Ramos (cell line): Measurements from ENCODE around the gene CCDC24.

Experiments used
- in situ Hi-C: fragments of 300-500 bp; cut with MboI; formaldehyde crosslinking; loops from one replicate; pipeline ENCODE4 v1.14.3; 2022; ENCODE audit warnings: low sequenced_read_pairs; ENCODE audit not compliant: unreplicated experiment

The CCDC24 gene

DNA sequence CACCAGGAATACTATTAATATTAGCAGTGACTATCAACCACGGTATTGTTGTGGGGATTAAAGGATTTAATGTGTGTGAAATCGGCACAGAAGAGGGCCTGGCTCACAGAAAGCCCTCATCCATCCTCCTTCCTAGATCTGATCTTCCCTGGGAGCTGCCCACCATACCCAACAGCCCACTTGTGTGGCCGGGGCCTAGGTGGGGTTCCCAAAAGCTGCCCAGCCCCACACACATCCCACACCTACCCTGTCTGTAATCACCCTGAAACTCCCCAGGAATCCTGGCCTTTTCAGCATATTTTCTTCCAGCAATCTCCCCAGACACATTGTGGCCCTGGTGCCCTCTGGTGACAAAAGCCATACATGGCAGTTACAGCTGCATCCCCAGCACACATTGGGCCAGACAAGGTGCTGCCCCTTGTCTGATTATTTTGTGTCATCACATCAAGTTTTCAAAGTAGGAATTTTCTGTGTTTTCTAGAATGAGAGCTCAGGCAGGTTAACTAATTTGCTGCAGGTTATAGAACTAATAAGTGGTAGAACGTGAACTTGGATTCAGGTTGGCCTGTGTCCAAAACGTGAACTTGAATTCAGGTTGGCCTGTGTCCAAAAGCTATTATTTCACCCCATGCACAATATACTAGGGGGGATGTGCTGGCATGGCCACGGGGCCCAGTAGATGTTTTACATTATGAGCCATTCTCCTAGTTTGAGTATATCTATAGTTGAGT is 45.2 kb downstream of the CCDC24 start:
- in situ Hi-C loops = no loop called here

DNA sequence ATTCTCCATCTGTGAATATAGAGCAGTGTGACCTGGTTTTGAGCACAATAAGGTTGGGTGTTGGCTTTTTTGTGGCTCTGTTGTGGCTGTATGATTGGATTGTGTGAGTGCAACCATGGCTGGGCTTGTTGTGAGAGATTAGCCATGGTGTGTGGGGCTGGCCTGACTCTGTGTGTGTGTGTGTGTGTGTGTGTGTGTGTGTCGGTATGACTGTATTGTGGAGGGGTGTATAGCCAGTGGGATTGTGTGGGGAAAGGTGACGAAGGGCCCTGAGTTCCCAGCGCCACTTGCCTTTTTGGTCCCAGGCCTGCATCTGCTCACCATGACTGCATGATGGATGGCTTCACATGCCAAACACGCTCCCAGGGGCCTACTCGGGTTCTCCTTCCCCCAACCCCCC is 45.8 kb downstream of the CCDC24 start:
- in situ Hi-C loops = no loop called here

DNA sequence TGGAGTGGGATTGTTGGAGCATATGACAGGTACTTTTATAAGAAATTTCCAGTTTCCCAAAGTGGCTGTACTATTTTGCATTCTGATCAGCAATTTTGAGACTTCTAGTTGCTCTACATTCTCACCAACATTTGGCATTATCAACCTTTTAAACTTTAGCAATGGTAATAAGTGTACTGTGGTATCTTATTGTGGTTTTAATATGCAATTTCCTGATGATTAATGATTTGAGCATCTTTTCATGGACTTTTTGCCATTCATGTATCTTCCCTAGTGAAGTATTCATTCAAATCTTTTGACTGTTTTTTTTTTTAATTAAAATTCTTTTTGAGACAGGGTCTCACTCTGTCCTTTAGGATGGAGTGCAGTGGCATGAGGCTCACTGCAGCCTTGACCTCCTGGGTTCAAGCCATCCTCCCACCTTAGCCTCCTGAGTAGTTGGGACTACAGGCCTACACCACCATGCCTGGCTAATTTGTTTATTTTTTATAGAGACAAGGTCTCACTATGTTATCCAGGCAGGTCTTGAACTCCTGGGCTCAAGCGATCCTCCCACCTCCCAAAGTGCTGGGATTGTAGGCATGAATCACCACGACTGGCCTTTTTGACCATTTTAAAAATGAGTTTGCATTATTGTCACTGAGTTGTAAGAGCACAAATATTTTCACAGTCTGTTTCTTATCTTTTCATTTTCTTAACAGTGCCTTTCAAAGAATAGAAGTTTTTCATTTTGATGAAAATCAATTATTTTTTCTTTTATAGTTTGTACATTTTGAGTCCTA is 47.7 kb downstream of the CCDC24 start:
- in situ Hi-C loops = no loop called here

DNA sequence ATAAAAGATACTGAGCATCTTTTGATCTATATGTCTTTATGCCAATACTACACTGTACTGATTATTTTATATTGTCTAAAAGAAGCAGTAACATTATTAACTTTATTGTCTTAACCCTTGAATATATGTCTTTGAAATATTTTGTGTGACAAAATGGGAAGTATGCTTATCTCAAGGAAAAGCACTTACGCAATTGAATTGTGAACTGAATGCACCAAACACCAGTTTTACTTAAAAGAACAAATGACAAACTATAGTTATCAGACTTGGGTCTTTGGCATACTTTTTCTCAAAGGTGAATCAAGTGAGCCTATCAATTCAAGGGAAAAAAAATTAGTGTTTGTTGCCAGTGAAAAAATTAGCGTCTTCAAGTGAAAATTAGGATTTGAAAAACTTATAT is 49.0 kb downstream of the CCDC24 start:
- in situ Hi-C loops = no loop called here

DNA sequence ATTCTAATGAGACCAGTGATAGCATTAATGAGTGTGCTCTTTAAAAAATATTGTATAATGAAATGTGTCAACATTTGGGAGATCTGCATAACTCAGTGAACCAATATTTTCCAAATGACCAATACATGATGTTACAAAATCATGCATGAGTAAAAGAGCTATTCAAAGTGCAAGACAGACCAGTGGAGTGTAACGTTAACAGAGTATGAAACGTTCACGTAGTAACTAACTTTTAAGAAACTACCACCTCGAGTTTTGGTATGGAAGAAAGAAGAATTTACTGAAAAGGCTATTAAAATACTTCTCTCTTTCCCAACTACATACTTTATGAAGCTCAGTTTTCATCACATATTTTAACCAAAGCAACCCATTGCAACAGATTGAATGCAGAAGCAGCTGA is 49.4 kb downstream of the CCDC24 start:
- in situ Hi-C loops = no loop called here

DNA sequence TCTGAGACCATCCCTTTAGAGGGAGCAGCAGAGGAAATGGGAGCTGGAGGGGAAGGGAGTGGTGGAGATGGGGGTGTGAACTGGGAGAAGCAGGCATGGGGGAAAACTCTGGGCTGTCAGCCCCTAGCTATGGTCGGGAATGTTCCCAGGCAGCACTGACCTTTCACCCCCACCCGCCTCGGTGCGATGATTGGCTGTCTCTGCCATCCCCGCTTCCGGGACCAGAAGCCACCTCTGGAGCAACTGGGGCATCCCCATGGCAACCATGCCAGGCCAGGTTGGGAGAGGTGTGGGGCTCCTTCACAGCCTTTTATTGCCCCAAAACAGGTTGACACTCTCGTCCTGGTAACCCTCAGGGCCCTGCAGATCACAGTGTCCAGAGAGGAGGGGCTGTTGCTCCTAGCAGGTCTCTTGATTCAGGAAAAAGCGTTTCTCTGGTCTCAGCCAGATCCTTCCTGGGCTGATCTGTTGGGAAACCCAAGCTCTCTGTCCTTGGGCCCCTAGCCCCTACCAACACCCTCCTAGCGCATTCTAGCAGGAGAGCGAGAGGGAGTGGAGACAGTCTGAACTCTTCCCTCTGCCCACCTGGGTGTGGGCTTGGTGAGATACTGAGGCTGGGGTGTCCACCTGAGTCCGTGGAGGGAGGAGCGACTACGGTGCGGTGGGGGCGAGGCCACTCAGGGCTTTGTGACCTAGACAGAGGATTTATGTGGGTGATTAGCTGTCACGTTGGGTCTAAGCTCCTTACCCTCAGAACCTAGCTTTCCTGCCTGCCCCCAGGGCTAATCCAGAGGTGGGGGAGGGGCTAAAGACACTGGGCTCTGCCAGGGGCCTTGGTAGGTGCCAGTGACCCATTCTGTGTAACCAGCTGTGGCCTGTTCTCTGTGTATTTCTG is 52.0 kb downstream of the CCDC24 start:
- in situ Hi-C loops = no loop called here

DNA sequence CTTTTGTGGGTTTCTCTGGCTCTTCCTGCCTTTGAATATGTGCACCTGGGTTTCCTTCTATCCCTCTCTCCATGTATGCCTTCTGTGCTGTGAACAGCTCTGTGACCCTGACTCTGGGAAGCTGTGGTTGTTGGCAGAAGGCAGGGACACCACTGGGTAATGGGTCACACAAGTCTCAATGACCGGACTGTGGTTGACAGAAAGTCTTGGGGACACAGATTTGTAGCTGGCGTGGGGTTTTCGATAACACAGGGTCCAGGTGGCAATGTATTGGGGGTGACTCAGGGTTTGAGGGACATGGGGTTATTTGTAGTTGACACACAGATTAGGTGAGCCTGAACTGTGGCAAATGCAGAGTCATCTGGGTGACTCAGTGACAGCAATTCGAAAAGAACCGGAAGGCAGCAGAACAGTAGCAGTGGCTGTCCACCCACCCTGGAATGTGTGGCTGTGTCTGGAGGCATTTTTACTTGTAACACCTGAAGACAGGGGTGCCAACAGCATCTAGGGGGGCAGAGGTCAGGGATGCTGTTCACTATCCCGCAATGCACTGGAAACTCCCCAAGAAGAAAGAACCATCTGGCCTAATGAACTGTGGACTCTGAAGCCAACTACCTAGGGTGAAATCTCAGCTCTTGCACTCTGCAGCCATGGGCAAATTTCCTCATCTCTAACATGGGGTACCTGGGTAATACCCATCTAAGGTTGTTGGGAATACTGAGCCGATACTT is 52.8 kb downstream of the CCDC24 start:
- in situ Hi-C loops = no loop called here

DNA sequence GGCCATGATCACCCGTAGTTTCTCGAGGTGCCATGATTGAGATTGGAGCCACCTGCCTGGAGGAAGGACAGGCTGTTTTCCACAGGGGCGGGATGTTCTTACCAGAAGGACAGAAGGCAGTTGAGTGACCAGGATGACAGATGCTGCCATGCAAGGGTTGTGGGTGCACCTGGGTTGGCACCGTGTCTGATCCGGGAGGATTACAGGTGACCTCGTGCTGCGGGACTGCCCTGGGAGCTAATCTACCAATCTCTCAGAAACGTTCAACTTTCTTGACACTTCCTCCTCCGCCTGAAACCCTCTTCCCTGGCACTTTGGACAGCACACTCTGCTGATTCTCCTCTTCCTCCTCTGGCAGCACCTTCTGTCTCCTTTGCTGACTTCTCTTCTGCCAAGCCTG is 53.7 kb downstream of the CCDC24 start:
- in situ Hi-C loops = loop anchor here (5.0 kb wide), 2 partner anchors 43 to 518 kb away; no protein-coding TSS in a partner anchor
